Measurements from ENCODE around the gene TSPOAP1.

DNA sequence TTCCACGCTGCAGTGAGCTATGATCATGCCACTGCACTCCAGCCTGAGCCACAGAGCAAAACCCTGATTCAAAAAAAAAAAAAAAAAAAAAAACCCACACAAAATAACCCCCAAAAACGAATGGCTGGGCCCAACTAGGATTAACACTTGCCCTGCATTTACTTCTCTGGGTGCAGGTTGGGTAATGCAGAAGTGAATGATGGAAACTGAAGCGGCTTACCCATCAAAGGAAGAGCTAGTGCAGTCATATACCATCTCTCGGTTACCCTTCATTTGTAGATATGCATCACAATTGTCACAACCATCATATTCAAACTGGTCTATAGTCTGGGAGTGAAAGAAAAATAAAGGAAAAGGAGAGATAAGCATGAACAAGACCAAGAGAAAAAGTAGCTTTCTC is 22.6 kb upstream of the TSPOAP1 start:
- TF ChIP-seq, protein P1, sequence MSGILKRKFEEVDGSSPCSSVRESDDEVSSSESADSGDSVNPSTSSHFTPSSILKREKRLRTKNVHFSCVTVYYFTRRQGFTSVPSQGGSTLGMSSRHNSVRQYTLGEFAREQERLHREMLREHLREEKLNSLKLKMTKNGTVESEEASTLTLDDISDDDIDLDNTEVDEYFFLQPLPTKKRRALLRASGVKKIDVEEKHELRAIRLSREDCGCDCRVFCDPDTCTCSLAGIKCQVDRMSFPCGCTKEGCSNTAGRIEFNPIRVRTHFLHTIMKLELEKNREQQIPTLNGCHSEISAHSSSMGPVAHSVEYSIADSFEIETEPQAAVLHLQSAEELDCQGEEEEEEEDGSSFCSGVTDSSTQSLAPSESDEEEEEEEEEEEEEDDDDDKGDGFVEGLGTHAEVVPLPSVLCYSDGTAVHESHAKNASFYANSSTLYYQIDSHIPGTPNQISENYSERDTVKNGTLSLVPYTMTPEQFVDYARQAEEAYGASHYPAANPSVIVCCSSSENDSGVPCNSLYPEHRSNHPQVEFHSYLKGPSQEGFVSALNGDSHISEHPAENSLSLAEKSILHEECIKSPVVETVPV (CRISPR knock-in tag; IDR thresholded peaks at IDR 0.05), result no peak
- TF ChIP-seq, protein P2, sequence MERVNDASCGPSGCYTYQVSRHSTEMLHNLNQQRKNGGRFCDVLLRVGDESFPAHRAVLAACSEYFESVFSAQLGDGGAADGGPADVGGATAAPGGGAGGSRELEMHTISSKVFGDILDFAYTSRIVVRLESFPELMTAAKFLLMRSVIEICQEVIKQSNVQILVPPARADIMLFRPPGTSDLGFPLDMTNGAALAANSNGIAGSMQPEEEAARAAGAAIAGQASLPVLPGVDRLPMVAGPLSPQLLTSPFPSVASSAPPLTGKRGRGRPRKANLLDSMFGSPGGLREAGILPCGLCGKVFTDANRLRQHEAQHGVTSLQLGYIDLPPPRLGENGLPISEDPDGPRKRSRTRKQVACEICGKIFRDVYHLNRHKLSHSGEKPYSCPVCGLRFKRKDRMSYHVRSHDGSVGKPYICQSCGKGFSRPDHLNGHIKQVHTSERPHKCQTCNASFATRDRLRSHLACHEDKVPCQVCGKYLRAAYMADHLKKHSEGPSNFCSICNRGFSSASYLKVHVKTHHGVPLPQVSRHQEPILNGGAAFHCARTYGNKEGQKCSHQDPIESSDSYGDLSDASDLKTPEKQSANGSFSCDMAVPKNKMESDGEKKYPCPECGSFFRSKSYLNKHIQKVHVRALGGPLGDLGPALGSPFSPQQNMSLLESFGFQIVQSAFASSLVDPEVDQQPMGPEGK (CRISPR knock-in tag; IDR thresholded peaks at IDR 0.05; ENCODE audit: borderline replicate concordance), result no peak
- no peak for TF ChIP-seq ZFP3 (CRISPR knock-in tag; IDR thresholded peaks at IDR 0.05)
- TF ChIP-seq ISL1 (CRISPR knock-in tag; IDR thresholded peaks at IDR 0.05), result no peak
- TF ChIP-seq, protein P3, sequence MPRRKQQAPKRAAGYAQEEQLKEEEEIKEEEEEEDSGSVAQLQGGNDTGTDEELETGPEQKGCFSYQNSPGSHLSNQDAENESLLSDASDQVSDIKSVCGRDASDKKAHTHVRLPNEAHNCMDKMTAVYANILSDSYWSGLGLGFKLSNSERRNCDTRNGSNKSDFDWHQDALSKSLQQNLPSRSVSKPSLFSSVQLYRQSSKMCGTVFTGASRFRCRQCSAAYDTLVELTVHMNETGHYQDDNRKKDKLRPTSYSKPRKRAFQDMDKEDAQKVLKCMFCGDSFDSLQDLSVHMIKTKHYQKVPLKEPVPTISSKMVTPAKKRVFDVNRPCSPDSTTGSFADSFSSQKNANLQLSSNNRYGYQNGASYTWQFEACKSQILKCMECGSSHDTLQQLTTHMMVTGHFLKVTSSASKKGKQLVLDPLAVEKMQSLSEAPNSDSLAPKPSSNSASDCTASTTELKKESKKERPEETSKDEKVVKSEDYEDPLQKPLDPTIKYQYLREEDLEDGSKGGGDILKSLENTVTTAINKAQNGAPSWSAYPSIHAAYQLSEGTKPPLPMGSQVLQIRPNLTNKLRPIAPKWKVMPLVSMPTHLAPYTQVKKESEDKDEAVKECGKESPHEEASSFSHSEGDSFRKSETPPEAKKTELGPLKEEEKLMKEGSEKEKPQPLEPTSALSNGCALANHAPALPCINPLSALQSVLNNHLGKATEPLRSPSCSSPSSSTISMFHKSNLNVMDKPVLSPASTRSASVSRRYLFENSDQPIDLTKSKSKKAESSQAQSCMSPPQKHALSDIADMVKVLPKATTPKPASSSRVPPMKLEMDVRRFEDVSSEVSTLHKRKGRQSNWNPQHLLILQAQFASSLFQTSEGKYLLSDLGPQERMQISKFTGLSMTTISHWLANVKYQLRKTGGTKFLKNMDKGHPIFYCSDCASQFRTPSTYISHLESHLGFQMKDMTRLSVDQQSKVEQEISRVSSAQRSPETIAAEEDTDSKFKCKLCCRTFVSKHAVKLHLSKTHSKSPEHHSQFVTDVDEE (CRISPR knock-in tag; IDR thresholded peaks at IDR 0.05), result no peak
